Endothelial cell of umbilical vein (primary cell): Measurements from ENCODE around the gene TSFM.

Experiments
- EZH2 ChIP-seq: IDR thresholded peaks from 2 replicates; pipeline ENCODE4 v1.6.1; 2012; ENCODE audit warnings: borderline replicate concordance, low read depth, mild to moderate bottlenecking, moderate library complexity, low read length, inconsistent platforms; ENCODE audit not compliant: severe bottlenecking
- FOS ChIP-seq: IDR thresholded peaks from 2 replicates; pipeline ENCODE4 v1.6.1; 2011; ENCODE audit warnings: mild to moderate bottlenecking, low read length, moderate library complexity, borderline replicate concordance; ENCODE audit not compliant: insufficient read depth
- JUN ChIP-seq: IDR thresholded peaks from 2 replicates; pipeline ENCODE4 v1.6.1; 2011; ENCODE audit warnings: borderline replicate concordance, low read depth; ENCODE audit not compliant: insufficient read length, insufficient read depth
- MYC ChIP-seq: IDR thresholded peaks from one replicate; pipeline ENCODE4 v1.6.1; 2011; ENCODE audit warnings: mild to moderate bottlenecking, low read depth, low read length
- POLR2A ChIP-seq: IDR thresholded peaks from 2 replicates; pipeline ENCODE4 v1.6.1; 2012; ENCODE audit warnings: low read depth, mild to moderate bottlenecking, control low read depth, low read length
- POLR2AphosphoS5 ChIP-seq: IDR thresholded peaks from 2 replicates; pipeline ENCODE4 v1.6.1; 2012; ENCODE audit warnings: low read depth, mild to moderate bottlenecking, control low read depth, low read length, moderate library complexity; ENCODE audit not compliant: insufficient read depth
- TF ChIP-seq, protein P1 (sequence below), 2 donors: IDR thresholded peaks; 1 replicate in 1 of 2; 2 replicates in 1 of 2; pipeline ENCODE4 v1.5.1; 2011; ENCODE audit warnings: low read length in 2 of 2, mild to moderate bottlenecking in 2 of 2, moderate library complexity in 2 of 2, control low read depth in 1 of 2, inconsistent platforms in 1 of 2, low read depth in 1 of 2; ENCODE audit not compliant: insufficient read depth in 1 of 2; ENCODE audit errors: extremely low read depth in 1 of 2

DNA sequence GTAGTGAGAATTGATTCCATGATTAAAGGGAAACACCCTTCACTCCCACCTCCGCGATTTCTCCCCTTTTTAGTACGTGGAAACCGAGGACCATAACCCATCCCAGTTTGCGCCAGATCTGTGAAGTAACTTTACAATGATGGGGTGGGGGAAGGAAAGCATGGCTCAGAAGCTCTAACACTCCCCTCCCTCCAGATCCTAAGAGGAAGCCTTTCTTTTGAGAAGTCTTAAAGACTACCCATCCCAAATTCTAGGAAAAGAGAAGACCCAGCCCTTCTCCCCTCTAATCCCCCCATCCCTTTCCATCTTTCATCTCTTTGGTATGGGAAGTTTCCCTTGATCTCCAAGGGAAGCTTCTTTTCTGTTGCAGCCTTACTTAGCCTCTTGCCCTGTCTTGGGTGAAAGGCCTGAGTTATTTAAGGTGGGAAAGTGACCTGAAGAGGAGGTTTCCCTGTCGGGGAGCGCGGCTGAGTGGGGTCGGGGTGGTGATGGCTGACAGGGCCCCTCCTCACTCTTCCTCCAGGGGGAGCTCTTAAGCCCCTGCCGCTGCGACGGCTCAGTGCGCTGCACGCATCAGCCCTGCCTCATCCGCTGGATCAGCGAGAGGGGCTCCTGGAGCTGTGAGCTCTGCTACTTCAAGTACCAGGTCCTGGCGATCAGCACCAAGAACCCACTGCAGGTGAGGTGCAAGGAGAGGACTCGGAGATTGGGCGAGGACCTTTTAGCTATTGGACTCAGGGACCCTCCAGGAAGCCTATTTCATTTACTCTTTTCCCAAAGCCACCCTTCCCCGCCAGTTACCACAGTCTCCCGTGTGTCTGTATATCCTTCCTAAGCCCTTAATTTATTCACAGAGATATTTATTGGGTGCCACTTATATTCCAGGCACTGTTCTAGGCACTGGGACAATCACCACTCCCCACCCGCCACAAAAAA is 25.9 kb upstream of the TSFM start:
- TF ChIP-seq FOS (no peak), EZH2 (peak; percentile 47), POLR2A (no peak), POLR2AphosphoS5 (no peak), MYC (no peak), JUN (no peak)
- TF ChIP-seq, protein P1, sequence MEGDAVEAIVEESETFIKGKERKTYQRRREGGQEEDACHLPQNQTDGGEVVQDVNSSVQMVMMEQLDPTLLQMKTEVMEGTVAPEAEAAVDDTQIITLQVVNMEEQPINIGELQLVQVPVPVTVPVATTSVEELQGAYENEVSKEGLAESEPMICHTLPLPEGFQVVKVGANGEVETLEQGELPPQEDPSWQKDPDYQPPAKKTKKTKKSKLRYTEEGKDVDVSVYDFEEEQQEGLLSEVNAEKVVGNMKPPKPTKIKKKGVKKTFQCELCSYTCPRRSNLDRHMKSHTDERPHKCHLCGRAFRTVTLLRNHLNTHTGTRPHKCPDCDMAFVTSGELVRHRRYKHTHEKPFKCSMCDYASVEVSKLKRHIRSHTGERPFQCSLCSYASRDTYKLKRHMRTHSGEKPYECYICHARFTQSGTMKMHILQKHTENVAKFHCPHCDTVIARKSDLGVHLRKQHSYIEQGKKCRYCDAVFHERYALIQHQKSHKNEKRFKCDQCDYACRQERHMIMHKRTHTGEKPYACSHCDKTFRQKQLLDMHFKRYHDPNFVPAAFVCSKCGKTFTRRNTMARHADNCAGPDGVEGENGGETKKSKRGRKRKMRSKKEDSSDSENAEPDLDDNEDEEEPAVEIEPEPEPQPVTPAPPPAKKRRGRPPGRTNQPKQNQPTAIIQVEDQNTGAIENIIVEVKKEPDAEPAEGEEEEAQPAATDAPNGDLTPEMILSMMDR (IDR thresholded peaks at IDR 0.05; ENCODE audit: extremely low read depth in 1 of 2, insufficient read depth in 1 of 2, low read depth in 1 of 2, low read length in 2 of 2) = peak; percentile 70 to 84
